Uterus (tissue), 2 donors: ENCODE measurements around the gene METTL17.

Experiments used
- CTCF ChIP-seq, 4 experiments: fragments of 200-600 bp in 2 of 4; fragments of 450-650 bp in 2 of 4; sonication (generic) in 2 of 4; IDR thresholded peaks; one replicate each; pipeline ENCODE4 v1.5.1; 2016 to 2019; ENCODE audit warnings: antibody characterized with exemption in 4 of 4, mild to moderate bottlenecking in 2 of 4, moderate library complexity in 1 of 4
- POLR2A ChIP-seq, 2 donors: fragments of 450-650 bp; IDR thresholded peaks; one replicate each; pipeline ENCODE4 v1.6.1; 2016; ENCODE audit warnings: antibody characterized with exemption in 2 of 2, mild to moderate bottlenecking in 1 of 2, moderate library complexity in 1 of 2

GRCh38 chr14:21043974-21044618 is 54.3 kb downstream of the METTL17 start:
- TF ChIP-seq CTCF (IDR thresholded peaks at IDR 0.05) (no peak), POLR2A (IDR thresholded peaks at IDR 0.05) (no peak)
